HEK293 (cell line): ENCODE results near the gene MRPS31.

Source experiments
- CTCF ChIA-PET: fragments of 350-600 bp; formaldehyde crosslinking; extraction: SDS; loops from one replicate; lab custom pipeline; 2021; ENCODE audit warnings: antibody characterized with exemption; lab: Yijun Ruan, JAX
- POLR2A ChIA-PET: fragments of 300-600 bp; formaldehyde crosslinking; extraction: SDS; loops from one replicate; lab custom pipeline; 2020; ENCODE audit warnings: antibody characterized with exemption, inconsistent platforms; lab: Yijun Ruan, JAX
- H3K27ac ChIP-seq: fragments of 200-500 bp; sonication (Bioruptor generic); 2 replicates; pipeline ENCODE4 v1.5.1; 2014; ENCODE audit warnings: low read depth, low read length, control low read depth, inconsistent platforms; ENCODE audit errors: extremely low read depth
- H3K36me3 ChIP-seq, 2 experiments: fragments of 200-500 bp in 1 of 2; sonication (Bioruptor generic) in 1 of 2; 1 replicate in 1 of 2; 2 replicates in 1 of 2; pipeline ENCODE4 v1.5.1; 2014 to 2017; ENCODE audit warnings: inconsistent platforms in 2 of 2, low read length in 2 of 2; ENCODE audit not compliant: control insufficient read depth in 2 of 2, insufficient read depth in 1 of 2
- H3K4me1 ChIP-seq: fragments of 200-500 bp; sonication (Bioruptor generic); 2 replicates; pipeline ENCODE4 v1.5.1; 2014; ENCODE audit warnings: mild to moderate bottlenecking, low read length, inconsistent platforms; ENCODE audit not compliant: control insufficient read depth, insufficient read depth
- H3K4me3 ChIP-seq: 2 replicates; pipeline ENCODE4 v1.5.1; 2011; ENCODE audit warnings: low read depth, mild to moderate bottlenecking, control low read depth, low read length, moderate library complexity
- H3K9me3 ChIP-seq: fragments of 200-500 bp; sonication (Bioruptor generic); 2 replicates; pipeline ENCODE4 v1.5.1; 2014; ENCODE audit warnings: low read depth, low read length, inconsistent platforms; ENCODE audit not compliant: control insufficient read depth, insufficient read depth
- KLF7 ChIP-seq: fragments of 450-650 bp; formaldehyde crosslinking; IDR thresholded peaks from 2 replicates; pipeline ENCODE4 v1.5.1; 2016; ENCODE audit warnings: missing biosample characterization, missing genetic modification characterization, borderline replicate concordance
- SP7 ChIP-seq: fragments of 450-650 bp; formaldehyde crosslinking; IDR thresholded peaks from 2 replicates; pipeline ENCODE4 v1.5.1; 2016; ENCODE audit warnings: missing biosample characterization, missing genetic modification characterization
- TCF7L2 ChIP-seq: IDR thresholded peaks from 2 replicates; pipeline ENCODE4 v1.6.1; 2011; ENCODE audit warnings: low read depth, mild to moderate bottlenecking, inconsistent platforms, low read length, moderate library complexity, borderline replicate concordance
- WT1 ChIP-seq: fragments of 450-650 bp; formaldehyde crosslinking; IDR thresholded peaks from 2 replicates; pipeline ENCODE4 v1.5.1; 2016; ENCODE audit warnings: missing biosample characterization, missing genetic modification characterization
- ZBTB17 ChIP-seq: fragments of 450-650 bp; formaldehyde crosslinking; IDR thresholded peaks from 2 replicates; pipeline ENCODE4 v1.5.1; 2016; ENCODE audit warnings: missing biosample characterization, missing genetic modification characterization
- ZNF132 ChIP-seq: fragments of 450-650 bp; formaldehyde crosslinking; IDR thresholded peaks from 2 replicates; pipeline ENCODE4 v1.5.1; 2017; ENCODE audit warnings: missing biosample characterization, missing genetic modification characterization, borderline replicate concordance
- ZNF394 ChIP-seq: fragments of 450-650 bp; formaldehyde crosslinking; IDR thresholded peaks from 2 replicates; pipeline ENCODE4 v1.5.1; 2016; ENCODE audit warnings: missing biosample characterization, missing genetic modification characterization, mild to moderate bottlenecking, moderate library complexity, borderline replicate concordance
- ZNF544 ChIP-seq: fragments of 450-650 bp; formaldehyde crosslinking; IDR thresholded peaks from 2 replicates; pipeline ENCODE4 v1.5.0; 2017; ENCODE audit warnings: missing biosample characterization, missing genetic modification characterization
- ZNF548 ChIP-seq: fragments of 450-650 bp; formaldehyde crosslinking; IDR thresholded peaks from 2 replicates; pipeline ENCODE4 v1.5.1; 2016; ENCODE audit warnings: missing biosample characterization, missing genetic modification characterization
- ZNF624 ChIP-seq: fragments of 450-650 bp; formaldehyde crosslinking; IDR thresholded peaks from 2 replicates; pipeline ENCODE4 v1.5.1; 2017; ENCODE audit warnings: missing biosample characterization, missing genetic modification characterization
- ZNF629 ChIP-seq: fragments of 450-650 bp; formaldehyde crosslinking; IDR thresholded peaks from 2 replicates; pipeline ENCODE4 v1.5.1; 2017; ENCODE audit warnings: missing biosample characterization, missing genetic modification characterization
- ZSCAN23 ChIP-seq: fragments of 450-650 bp; formaldehyde crosslinking; IDR thresholded peaks from 2 replicates; pipeline ENCODE4 v1.5.1; 2016; ENCODE audit warnings: missing biosample characterization, missing genetic modification characterization
- ZXDB ChIP-seq: fragments of 450-650 bp; formaldehyde crosslinking; IDR thresholded peaks from 2 replicates; pipeline ENCODE4 v1.5.1; 2016; ENCODE audit warnings: missing biosample characterization, missing genetic modification characterization
- TF ChIP-seq, protein P1 (sequence below): fragments of 450-650 bp; formaldehyde crosslinking; IDR thresholded peaks from 2 replicates; pipeline ENCODE4 v1.5.1; 2017; ENCODE audit warnings: missing biosample characterization, missing genetic modification characterization
- TF ChIP-seq, protein P2 (sequence below): fragments of 450-650 bp; formaldehyde crosslinking; IDR thresholded peaks from 2 replicates; pipeline ENCODE4 v1.5.1; 2016; ENCODE audit warnings: missing biosample characterization, missing genetic modification characterization
- TF ChIP-seq, protein P3 (sequence below): fragments of 450-650 bp; formaldehyde crosslinking; IDR thresholded peaks from 2 replicates; pipeline ENCODE4 v1.5.1; 2016; ENCODE audit warnings: missing biosample characterization, missing genetic modification characterization, borderline replicate concordance
- TF ChIP-seq, protein P4 (sequence below): fragments of 450-650 bp; formaldehyde crosslinking; IDR thresholded peaks from 2 replicates; pipeline ENCODE4 v1.5.1; 2017; ENCODE audit warnings: missing biosample characterization, mild to moderate bottlenecking, missing genetic modification characterization, moderate library complexity
- TF ChIP-seq, protein P5 (sequence below): fragments of 450-650 bp; formaldehyde crosslinking; IDR thresholded peaks from 2 replicates; pipeline ENCODE4 v1.5.1; 2017; ENCODE audit warnings: missing biosample characterization, missing genetic modification characterization
- TF ChIP-seq, protein P6 (sequence below): fragments of 450-650 bp; formaldehyde crosslinking; IDR thresholded peaks from 2 replicates; pipeline ENCODE4 v1.5.1; 2017; ENCODE audit warnings: missing biosample characterization, missing genetic modification characterization
- TF ChIP-seq, protein P7 (sequence below): fragments of 450-650 bp; formaldehyde crosslinking; IDR thresholded peaks from 2 replicates; pipeline ENCODE4 v1.5.1; 2016; ENCODE audit warnings: missing biosample characterization, missing genetic modification characterization, low read depth
- TF ChIP-seq, protein P8 (sequence below): fragments of 450-650 bp; formaldehyde crosslinking; IDR thresholded peaks from 2 replicates; pipeline ENCODE4 v1.5.1; 2016; ENCODE audit warnings: missing biosample characterization, missing genetic modification characterization

The MRPS31 gene

DNA sequence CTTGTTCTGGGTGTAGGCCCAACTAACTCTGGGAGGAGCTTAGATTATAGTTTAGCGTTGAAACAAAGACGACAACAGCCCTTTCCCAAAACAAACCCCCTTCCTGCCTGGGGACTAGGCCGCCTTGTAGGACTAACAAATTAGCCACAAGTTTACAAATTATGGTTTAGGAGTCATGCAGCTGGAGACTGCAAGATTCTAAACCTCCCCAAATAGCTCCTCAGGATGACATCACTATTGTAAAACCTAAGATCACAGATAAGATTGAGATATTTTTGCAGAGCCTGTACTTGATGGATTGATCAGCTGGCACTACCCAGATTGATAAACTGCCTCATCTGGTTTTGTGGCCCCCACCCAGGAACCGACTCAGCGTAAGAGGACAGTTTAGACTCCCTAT, 16.1 kb upstream of the MRPS31 start:
- POLR2A ChIA-PET, result interaction anchor here (1.1 kb wide), 1 partner anchor 9 kb away, joined by 4 read pairs; no protein-coding TSS in a partner anchor
- CTCF ChIA-PET, result interaction anchor here (1.3 to 1.7 kb wide), 2 partner anchors 10 to 27 kb away, joined by 4 to 5 read pairs; no protein-coding TSS in a partner anchor
- Histone ChIP-seq H3K27ac (no peak overlapping the region), H3K4me1 (no peaks in the 10 kb centered on the region), H3K36me3 (no peaks in the 10 kb centered on the region), H3K9me3 (no peaks in the 10 kb centered on the region), H3K4me3 (no peak overlapping the region)
- TF ChIP-seq ZXDB (tag by site-specific recombination), result peak; percentile 33; the same call in 1 of the 2 replicates
- TF ChIP-seq, protein P1, sequence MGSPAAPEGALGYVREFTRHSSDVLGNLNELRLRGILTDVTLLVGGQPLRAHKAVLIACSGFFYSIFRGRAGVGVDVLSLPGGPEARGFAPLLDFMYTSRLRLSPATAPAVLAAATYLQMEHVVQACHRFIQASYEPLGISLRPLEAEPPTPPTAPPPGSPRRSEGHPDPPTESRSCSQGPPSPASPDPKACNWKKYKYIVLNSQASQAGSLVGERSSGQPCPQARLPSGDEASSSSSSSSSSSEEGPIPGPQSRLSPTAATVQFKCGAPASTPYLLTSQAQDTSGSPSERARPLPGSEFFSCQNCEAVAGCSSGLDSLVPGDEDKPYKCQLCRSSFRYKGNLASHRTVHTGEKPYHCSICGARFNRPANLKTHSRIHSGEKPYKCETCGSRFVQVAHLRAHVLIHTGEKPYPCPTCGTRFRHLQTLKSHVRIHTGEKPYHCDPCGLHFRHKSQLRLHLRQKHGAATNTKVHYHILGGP (tag by site-specific recombination), result no peak
- no peak for TF ChIP-seq ZNF394 (tag by site-specific recombination)
- TF ChIP-seq ZNF629 (tag by site-specific recombination), result peak; percentile 50
- TF ChIP-seq TCF7L2, result no peak
- no peak for TF ChIP-seq KLF7 (tag by site-specific recombination)
- TF ChIP-seq, protein P2, sequence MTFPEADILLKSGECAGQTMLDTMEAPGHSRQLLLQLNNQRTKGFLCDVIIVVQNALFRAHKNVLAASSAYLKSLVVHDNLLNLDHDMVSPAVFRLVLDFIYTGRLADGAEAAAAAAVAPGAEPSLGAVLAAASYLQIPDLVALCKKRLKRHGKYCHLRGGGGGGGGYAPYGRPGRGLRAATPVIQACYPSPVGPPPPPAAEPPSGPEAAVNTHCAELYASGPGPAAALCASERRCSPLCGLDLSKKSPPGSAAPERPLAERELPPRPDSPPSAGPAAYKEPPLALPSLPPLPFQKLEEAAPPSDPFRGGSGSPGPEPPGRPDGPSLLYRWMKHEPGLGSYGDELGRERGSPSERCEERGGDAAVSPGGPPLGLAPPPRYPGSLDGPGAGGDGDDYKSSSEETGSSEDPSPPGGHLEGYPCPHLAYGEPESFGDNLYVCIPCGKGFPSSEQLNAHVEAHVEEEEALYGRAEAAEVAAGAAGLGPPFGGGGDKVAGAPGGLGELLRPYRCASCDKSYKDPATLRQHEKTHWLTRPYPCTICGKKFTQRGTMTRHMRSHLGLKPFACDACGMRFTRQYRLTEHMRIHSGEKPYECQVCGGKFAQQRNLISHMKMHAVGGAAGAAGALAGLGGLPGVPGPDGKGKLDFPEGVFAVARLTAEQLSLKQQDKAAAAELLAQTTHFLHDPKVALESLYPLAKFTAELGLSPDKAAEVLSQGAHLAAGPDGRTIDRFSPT (tag by site-specific recombination), result peak; percentile 75
- no peak for TF ChIP-seq ZSCAN23 (tag by site-specific recombination)
- TF ChIP-seq, protein P3, sequence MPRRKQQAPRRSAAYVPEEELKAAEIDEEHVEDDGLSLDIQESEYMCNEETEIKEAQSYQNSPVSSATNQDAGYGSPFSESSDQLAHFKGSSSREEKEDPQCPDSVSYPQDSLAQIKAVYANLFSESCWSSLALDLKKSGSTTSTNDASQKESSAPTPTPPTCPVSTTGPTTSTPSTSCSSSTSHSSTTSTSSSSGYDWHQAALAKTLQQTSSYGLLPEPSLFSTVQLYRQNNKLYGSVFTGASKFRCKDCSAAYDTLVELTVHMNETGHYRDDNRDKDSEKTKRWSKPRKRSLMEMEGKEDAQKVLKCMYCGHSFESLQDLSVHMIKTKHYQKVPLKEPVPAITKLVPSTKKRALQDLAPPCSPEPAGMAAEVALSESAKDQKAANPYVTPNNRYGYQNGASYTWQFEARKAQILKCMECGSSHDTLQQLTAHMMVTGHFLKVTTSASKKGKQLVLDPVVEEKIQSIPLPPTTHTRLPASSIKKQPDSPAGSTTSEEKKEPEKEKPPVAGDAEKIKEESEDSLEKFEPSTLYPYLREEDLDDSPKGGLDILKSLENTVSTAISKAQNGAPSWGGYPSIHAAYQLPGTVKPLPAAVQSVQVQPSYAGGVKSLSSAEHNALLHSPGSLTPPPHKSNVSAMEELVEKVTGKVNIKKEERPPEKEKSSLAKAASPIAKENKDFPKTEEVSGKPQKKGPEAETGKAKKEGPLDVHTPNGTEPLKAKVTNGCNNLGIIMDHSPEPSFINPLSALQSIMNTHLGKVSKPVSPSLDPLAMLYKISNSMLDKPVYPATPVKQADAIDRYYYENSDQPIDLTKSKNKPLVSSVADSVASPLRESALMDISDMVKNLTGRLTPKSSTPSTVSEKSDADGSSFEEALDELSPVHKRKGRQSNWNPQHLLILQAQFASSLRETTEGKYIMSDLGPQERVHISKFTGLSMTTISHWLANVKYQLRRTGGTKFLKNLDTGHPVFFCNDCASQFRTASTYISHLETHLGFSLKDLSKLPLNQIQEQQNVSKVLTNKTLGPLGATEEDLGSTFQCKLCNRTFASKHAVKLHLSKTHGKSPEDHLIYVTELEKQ (tag by site-specific recombination), result no peak
- TF ChIP-seq, protein P4, sequence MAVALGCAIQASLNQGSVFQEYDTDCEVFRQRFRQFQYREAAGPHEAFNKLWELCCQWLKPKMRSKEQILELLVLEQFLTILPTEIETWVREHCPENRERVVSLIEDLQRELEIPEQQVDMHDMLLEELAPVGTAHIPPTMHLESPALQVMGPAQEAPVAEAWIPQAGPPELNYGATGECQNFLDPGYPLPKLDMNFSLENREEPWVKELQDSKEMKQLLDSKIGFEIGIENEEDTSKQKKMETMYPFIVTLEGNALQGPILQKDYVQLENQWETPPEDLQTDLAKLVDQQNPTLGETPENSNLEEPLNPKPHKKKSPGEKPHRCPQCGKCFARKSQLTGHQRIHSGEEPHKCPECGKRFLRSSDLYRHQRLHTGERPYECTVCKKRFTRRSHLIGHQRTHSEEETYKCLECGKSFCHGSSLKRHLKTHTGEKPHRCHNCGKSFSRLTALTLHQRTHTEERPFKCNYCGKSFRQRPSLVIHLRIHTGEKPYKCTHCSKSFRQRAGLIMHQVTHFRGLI (tag by site-specific recombination), result no peak
- no peak for TF ChIP-seq ZNF132 (tag by site-specific recombination)
- peak; percentile 68; the same call in 1 of the 2 replicates for TF ChIP-seq SP7 (tag by site-specific recombination)
- TF ChIP-seq, protein P5, sequence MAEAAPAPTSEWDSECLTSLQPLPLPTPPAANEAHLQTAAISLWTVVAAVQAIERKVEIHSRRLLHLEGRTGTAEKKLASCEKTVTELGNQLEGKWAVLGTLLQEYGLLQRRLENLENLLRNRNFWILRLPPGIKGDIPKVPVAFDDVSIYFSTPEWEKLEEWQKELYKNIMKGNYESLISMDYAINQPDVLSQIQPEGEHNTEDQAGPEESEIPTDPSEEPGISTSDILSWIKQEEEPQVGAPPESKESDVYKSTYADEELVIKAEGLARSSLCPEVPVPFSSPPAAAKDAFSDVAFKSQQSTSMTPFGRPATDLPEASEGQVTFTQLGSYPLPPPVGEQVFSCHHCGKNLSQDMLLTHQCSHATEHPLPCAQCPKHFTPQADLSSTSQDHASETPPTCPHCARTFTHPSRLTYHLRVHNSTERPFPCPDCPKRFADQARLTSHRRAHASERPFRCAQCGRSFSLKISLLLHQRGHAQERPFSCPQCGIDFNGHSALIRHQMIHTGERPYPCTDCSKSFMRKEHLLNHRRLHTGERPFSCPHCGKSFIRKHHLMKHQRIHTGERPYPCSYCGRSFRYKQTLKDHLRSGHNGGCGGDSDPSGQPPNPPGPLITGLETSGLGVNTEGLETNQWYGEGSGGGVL (tag by site-specific recombination), result no peak
- TF ChIP-seq ZNF624 (tag by site-specific recombination), result no peak
- TF ChIP-seq ZNF548 (tag by site-specific recombination), result no peak
- TF ChIP-seq, protein P6, sequence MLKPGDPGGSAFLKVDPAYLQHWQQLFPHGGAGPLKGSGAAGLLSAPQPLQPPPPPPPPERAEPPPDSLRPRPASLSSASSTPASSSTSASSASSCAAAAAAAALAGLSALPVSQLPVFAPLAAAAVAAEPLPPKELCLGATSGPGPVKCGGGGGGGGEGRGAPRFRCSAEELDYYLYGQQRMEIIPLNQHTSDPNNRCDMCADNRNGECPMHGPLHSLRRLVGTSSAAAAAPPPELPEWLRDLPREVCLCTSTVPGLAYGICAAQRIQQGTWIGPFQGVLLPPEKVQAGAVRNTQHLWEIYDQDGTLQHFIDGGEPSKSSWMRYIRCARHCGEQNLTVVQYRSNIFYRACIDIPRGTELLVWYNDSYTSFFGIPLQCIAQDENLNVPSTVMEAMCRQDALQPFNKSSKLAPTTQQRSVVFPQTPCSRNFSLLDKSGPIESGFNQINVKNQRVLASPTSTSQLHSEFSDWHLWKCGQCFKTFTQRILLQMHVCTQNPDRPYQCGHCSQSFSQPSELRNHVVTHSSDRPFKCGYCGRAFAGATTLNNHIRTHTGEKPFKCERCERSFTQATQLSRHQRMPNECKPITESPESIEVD (tag by site-specific recombination), result peak; percentile 71
- TF ChIP-seq, protein P7, sequence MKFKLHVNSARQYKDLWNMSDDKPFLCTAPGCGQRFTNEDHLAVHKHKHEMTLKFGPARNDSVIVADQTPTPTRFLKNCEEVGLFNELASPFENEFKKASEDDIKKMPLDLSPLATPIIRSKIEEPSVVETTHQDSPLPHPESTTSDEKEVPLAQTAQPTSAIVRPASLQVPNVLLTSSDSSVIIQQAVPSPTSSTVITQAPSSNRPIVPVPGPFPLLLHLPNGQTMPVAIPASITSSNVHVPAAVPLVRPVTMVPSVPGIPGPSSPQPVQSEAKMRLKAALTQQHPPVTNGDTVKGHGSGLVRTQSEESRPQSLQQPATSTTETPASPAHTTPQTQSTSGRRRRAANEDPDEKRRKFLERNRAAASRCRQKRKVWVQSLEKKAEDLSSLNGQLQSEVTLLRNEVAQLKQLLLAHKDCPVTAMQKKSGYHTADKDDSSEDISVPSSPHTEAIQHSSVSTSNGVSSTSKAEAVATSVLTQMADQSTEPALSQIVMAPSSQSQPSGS (tag by site-specific recombination), result peak; percentile 78
- peak; percentile 43; the same call in 1 of the 2 replicates for TF ChIP-seq ZBTB17 (tag by site-specific recombination)
- TF ChIP-seq ZNF544 (tag by site-specific recombination), result no peak
- TF ChIP-seq, protein P8, sequence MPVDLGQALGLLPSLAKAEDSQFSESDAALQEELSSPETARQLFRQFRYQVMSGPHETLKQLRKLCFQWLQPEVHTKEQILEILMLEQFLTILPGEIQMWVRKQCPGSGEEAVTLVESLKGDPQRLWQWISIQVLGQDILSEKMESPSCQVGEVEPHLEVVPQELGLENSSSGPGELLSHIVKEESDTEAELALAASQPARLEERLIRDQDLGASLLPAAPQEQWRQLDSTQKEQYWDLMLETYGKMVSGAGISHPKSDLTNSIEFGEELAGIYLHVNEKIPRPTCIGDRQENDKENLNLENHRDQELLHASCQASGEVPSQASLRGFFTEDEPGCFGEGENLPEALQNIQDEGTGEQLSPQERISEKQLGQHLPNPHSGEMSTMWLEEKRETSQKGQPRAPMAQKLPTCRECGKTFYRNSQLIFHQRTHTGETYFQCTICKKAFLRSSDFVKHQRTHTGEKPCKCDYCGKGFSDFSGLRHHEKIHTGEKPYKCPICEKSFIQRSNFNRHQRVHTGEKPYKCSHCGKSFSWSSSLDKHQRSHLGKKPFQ (tag by site-specific recombination), result no peak
- peak; percentile 67 for TF ChIP-seq WT1 (tag by site-specific recombination)
